Adrenal gland (tissue), 5 donors: ENCODE measurements around the gene NTMT2.

ENCODE experiments used
- POLR2A ChIP-seq, 2 donors: fragments of 450-650 bp; IDR thresholded peaks; one replicate each; pipeline ENCODE4 v1.6.1; 2017; ENCODE audit warnings: antibody characterized with exemption in 2 of 2, mild to moderate bottlenecking in 2 of 2, moderate library complexity in 1 of 2
- TF ChIP-seq, protein P1 (sequence below), 6 experiments: fragments of 450-650 bp in 4 of 6; fragments of 200-600 bp in 2 of 6; sonication (generic) in 1 of 6; IDR thresholded peaks; 1 replicate in 5 of 6; 2 replicates in 1 of 6; pipeline versions ENCODE4 v1.5.1 to v1.8.0; 2016 to 2021; ENCODE audit warnings: antibody characterized with exemption in 6 of 6, mild to moderate bottlenecking in 2 of 6, moderate library complexity in 1 of 6
- donor health status: DM: no; HTN: no; CAD: no.

DNA sequence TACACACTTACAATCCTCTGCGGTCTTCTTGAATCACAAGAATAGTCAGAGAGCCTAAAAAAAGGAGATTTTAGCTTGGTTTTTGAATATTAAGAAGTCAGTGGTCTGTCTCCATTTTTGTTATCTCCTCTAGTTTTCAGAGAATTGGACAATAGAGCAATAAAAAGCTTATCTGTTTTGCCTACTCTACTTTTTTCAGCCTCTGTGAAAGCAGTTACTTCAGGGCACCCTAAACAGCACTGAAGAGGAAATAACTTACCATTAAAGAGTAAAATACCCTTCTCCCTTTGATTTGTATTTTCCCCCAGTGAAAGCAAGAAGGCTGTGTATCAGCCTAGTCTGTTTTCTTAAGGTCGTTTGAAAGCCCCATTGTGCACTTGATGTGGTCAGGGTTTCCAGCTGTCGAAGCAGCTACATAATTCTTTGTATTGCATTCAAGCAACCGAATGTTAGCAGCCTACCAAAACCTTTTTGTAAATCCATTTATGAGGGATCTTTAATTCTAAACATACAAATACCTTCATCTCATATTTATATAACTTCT is 1.0 kb downstream of the NTMT2 start:
- TF ChIP-seq, protein P1, sequence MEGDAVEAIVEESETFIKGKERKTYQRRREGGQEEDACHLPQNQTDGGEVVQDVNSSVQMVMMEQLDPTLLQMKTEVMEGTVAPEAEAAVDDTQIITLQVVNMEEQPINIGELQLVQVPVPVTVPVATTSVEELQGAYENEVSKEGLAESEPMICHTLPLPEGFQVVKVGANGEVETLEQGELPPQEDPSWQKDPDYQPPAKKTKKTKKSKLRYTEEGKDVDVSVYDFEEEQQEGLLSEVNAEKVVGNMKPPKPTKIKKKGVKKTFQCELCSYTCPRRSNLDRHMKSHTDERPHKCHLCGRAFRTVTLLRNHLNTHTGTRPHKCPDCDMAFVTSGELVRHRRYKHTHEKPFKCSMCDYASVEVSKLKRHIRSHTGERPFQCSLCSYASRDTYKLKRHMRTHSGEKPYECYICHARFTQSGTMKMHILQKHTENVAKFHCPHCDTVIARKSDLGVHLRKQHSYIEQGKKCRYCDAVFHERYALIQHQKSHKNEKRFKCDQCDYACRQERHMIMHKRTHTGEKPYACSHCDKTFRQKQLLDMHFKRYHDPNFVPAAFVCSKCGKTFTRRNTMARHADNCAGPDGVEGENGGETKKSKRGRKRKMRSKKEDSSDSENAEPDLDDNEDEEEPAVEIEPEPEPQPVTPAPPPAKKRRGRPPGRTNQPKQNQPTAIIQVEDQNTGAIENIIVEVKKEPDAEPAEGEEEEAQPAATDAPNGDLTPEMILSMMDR (IDR thresholded peaks at IDR 0.05): no peak
- no peak for TF ChIP-seq POLR2A (IDR thresholded peaks at IDR 0.05)
